ENCODE results near the gene CTSZ.

GRCh38 chr20:59027741-59028320 is 20.8 kb upstream of the CTSZ start:
- TF ChIP-seq EZH2 (IDR thresholded peaks at IDR 0.05; ENCODE audit: borderline replicate concordance): no peak
- no peak for TF ChIP-seq EZH2phosphoT487 (IDR thresholded peaks at IDR 0.05; ENCODE audit: low read depth, severe bottlenecking, unreplicated experiment)
- TF ChIP-seq, protein P1, sequence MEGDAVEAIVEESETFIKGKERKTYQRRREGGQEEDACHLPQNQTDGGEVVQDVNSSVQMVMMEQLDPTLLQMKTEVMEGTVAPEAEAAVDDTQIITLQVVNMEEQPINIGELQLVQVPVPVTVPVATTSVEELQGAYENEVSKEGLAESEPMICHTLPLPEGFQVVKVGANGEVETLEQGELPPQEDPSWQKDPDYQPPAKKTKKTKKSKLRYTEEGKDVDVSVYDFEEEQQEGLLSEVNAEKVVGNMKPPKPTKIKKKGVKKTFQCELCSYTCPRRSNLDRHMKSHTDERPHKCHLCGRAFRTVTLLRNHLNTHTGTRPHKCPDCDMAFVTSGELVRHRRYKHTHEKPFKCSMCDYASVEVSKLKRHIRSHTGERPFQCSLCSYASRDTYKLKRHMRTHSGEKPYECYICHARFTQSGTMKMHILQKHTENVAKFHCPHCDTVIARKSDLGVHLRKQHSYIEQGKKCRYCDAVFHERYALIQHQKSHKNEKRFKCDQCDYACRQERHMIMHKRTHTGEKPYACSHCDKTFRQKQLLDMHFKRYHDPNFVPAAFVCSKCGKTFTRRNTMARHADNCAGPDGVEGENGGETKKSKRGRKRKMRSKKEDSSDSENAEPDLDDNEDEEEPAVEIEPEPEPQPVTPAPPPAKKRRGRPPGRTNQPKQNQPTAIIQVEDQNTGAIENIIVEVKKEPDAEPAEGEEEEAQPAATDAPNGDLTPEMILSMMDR (IDR thresholded peaks at IDR 0.05; ENCODE audit: poor library complexity): no peak
